Cardiac fibroblast (primary cell): ENCODE data around the gene CELF4.

Source experiments
- DNase-seq, 2 donors: peaks; one replicate each; pipeline versions ENCODE4 v3.0.0 to v3.0.0-alpha.2; 2010; ENCODE audit warnings: low read depth in 2 of 2
- H3K4me3 ChIP-seq, 2 donors: replicated peaks in 1 of 2; 1 replicate in 1 of 2; 2 replicates in 1 of 2; pipeline ENCODE4 v1.5.1; 2011; ENCODE audit warnings: low read depth in 2 of 2, low read length in 2 of 2, mild to moderate bottlenecking in 2 of 2, moderate library complexity in 1 of 2
- TF ChIP-seq, protein P1 (sequence below): IDR thresholded peaks from one replicate; pipeline ENCODE4 v1.5.1; 2011; ENCODE audit warnings: low read depth, mild to moderate bottlenecking, low read length, inconsistent platforms

Gene CELF4

DNA sequence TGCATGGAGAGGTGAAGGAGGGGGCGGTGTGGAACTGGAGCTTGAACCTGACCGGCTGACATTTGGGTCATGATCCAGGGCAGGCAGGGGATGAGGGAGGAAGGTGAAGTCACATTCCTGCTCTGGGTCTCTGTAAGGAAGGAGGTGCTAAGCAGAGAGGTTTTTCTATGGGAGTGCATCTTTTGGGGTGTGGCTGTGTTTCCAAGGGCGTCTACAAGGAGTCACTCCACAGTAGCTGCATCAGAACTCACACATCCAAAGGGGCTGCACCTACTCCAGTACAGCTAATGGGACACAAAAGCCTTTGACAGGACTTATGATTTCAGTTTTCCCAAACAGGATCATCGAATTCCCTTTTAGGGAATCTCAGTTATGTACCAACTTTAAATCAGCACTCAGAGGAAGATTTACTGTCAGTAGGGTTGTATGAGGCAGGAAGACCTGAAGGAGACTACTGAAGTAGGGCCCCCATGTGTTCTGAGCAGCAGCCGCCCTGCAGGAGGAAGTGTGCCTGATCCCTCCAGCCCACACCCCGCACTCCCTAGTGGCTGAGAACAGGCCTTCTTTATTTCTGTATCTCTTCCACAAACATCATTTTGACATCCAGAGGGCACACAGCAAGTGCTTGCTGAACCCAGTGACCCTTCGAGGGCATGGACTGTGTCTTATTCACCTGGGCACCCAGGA lies 137.2 kb downstream of the CELF4 start:
- TF ChIP-seq, protein P1, sequence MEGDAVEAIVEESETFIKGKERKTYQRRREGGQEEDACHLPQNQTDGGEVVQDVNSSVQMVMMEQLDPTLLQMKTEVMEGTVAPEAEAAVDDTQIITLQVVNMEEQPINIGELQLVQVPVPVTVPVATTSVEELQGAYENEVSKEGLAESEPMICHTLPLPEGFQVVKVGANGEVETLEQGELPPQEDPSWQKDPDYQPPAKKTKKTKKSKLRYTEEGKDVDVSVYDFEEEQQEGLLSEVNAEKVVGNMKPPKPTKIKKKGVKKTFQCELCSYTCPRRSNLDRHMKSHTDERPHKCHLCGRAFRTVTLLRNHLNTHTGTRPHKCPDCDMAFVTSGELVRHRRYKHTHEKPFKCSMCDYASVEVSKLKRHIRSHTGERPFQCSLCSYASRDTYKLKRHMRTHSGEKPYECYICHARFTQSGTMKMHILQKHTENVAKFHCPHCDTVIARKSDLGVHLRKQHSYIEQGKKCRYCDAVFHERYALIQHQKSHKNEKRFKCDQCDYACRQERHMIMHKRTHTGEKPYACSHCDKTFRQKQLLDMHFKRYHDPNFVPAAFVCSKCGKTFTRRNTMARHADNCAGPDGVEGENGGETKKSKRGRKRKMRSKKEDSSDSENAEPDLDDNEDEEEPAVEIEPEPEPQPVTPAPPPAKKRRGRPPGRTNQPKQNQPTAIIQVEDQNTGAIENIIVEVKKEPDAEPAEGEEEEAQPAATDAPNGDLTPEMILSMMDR, result no peak
- DNase-seq, result no peak

DNA sequence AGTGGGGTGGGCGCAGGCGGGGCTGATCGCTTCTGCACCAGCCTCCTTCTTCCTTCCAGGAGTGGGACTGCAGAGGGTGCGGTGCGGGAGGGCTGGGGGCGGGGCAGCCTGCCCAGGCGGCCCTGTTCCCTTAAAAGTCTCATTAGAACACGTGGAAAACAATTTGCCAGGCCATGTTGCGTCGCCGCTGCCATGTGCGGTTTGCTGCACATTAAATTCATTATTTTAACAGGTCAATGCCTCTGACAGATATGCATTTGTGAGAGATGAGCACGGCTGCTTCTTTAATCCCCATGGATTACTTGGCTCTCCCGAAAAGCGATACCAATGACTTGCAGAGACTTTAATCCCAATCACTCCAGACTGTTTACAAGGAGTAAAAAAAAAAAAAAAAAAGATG lies 139.0 kb downstream of the CELF4 start:
- DNase-seq, result no peak
- TF ChIP-seq, protein P1, result no peak
- no peak overlapping the region for H3K4me3 ChIP-seq

More for the DNA sequence above, 137.2 kb downstream of the CELF4 start:
- H3K4me3 ChIP-seq, result no peak overlapping the region

DNA sequence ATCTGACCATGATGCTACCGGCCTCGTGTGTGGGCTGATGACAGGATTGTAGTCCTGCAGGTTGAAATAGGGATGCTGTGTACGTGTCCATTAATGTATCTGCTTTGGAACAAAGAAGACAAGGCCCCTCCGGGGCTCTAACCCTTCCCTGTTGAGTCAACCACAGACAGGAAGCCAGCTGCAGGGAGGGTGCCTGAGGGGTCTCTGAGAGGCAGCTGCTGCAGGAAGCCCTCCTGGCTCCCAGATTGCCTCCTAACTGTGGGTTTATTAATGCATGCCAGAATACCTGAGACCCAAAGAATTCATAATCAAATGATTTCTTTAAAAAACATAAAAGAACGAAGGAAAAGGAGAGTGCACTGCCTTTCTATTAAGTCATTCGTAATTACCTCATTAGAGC lies 140.4 kb downstream of the CELF4 start:
- TF ChIP-seq, protein P1, result no peak
- DNase-seq, result no peak

DNA sequence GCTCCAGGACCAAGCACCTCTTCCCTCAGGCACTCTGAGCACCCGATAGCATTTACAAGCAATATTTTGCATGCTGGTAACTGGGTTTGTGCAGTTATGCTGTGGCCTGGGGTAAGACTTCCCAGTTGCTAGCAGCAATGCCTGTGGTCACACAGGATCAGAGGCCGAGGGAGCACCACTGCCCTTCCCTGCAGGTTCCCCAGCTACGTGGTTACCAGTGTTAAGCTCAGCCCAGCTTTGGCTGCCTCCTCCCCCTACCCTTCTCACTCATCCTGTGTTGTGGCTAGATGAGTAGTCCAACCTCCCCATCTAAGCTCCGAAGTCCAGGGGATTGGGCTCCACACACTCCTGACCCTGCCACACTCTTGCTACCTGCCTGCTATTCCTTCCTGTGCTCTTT lies 141.1 kb downstream of the CELF4 start:
- no peak for DNase-seq

More for the DNA sequence above, 140.4 kb downstream of the CELF4 start:
- no peak overlapping the region for H3K4me3 ChIP-seq

DNA sequence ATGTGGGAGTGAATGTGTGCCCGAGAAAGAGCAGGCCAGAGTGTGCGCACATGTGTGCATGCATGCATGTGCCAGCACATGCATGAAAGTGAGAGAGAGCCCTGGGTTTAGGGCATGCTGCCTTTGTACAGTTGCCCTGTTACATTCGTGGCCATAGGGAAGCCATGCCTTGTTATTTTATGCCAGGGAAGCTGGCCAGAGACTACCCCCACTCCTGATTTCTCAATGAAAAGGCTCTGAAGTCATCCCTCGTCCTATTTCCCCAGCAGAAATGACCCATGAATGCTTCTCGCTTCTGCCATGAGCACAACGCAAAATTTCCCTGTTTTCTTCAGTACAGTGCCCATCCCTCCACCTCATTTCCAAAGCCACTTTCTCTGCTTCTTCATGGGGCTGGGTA lies 143.0 kb downstream of the CELF4 start:
- DNase-seq, result no peak
- TF ChIP-seq, protein P1, result no peak
- no peak overlapping the region for H3K4me3 ChIP-seq

More for the DNA sequence above, 141.1 kb downstream of the CELF4 start:
- no peak overlapping the region for H3K4me3 ChIP-seq
- TF ChIP-seq, protein P1, result no peak

DNA sequence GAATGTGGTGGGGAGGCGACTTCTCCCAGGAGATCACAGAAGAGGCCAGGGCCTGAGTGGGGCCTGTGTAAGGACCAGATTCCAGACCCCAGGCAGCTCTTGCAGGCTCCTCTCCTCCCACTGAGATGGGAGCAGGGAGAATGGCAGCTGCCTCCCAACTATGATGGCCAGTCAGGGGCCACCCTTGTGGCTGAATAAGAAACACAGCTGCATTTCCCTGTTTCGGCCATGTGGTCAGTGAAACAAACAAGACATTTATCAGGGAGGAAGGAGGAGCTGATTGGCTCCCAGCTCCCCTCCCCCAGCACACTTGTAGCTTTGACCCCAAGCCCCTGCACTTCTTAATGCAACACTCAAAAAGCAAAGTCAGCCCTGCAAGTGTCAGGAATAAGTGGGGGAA lies 143.5 kb downstream of the CELF4 start:
- DNase-seq, result no peak
- TF ChIP-seq, protein P1, result no peak
- H3K4me3 ChIP-seq, result no peak overlapping the region
